HepG2 (cell line): ENCODE measurements around the gene RAB42. TPM values are rescaled to one million over a fixed set of nuclear protein-coding genes. Genes with fewer than 3 reads are reported as not detected.
A peak's percentile ranks its signal among the peaks of the same experiment; 100 is the strongest.

Source experiments
- ATF3 ChIP-seq: sonication (generic); formaldehyde crosslinking; IDR thresholded peaks from 2 replicates; pipeline ENCODE4 v1.4.0; 2020; ENCODE audit warnings: missing genetic modification reagents
- EHMT2 ChIP-seq: fragments of 200-600 bp; sonication (generic); IDR thresholded peaks from 2 replicates; pipeline ENCODE4 v1.7.0; 2017; ENCODE audit warnings: antibody characterized with exemption, low read depth, low read length, borderline replicate concordance
- FIP1L1 ChIP-seq: fragments of 200-400 bp; formaldehyde crosslinking; IDR thresholded peaks from 2 replicates; pipeline ENCODE4 v1.6.1; 2018; ENCODE audit warnings: low read depth, mild to moderate bottlenecking, low read length, moderate library complexity, borderline replicate concordance; ENCODE audit not compliant: insufficient read depth
- FOXA1 ChIP-seq, 2 experiments: fragments of 450-650 bp in 1 of 2; sonication (generic) in 1 of 2; formaldehyde crosslinking in 1 of 2; IDR thresholded peaks; 2 replicates each; pipeline versions ENCODE4 v1.4.0 to v1.6.1; 2016 to 2020; ENCODE audit warnings: missing genetic modification reagents in 1 of 2
- FOXP1 ChIP-seq, 2 experiments: fragments of 450-650 bp in 1 of 2; IDR thresholded peaks; 2 replicates each; pipeline ENCODE4 v1.6.1; 2017 to 2018; ENCODE audit warnings: antibody characterized with exemption in 1 of 2
- GFI1 ChIP-seq: sonication (generic); formaldehyde crosslinking; IDR thresholded peaks from 2 replicates; pipeline ENCODE4 v1.5.0; 2020; ENCODE audit warnings: missing genetic modification reagents, mild to moderate bottlenecking, borderline replicate concordance
- MTA3 ChIP-seq: sonication (generic); formaldehyde crosslinking; IDR thresholded peaks from 2 replicates; pipeline ENCODE4 v1.4.0; 2020; ENCODE audit warnings: missing genetic modification reagents
- PRPF4 ChIP-seq: fragments of 200-400 bp; formaldehyde crosslinking; IDR thresholded peaks from 2 replicates; pipeline ENCODE4 v1.6.1; 2016; ENCODE audit warnings: low read length, low read depth; ENCODE audit not compliant: poor library complexity, severe bottlenecking
- WIZ ChIP-seq: sonication (generic); formaldehyde crosslinking; IDR thresholded peaks from 2 replicates; pipeline ENCODE4 v1.5.1; 2020; ENCODE audit warnings: mild to moderate bottlenecking, missing genetic modification reagents
- ZBTB7B ChIP-seq: sonication (generic); formaldehyde crosslinking; IDR thresholded peaks from 2 replicates; pipeline ENCODE4 v1.4.0; 2020; ENCODE audit warnings: missing genetic modification reagents
- ZNF143 ChIP-seq: sonication (generic); formaldehyde crosslinking; IDR thresholded peaks from 2 replicates; pipeline ENCODE4 v1.4.0; 2020; ENCODE audit warnings: missing genetic modification reagents
- ZNF205 ChIP-seq: IDR thresholded peaks from 2 replicates; pipeline ENCODE4 v1.6.1; 2018; ENCODE audit warnings: missing biosample characterization, missing genetic modification reagents
- ZNF235 ChIP-seq: sonication (generic); formaldehyde crosslinking; IDR thresholded peaks from 2 replicates; pipeline ENCODE4 v1.8.1; 2023; ENCODE audit warnings: mild to moderate bottlenecking, missing genetic modification reagents, borderline replicate concordance
- ZNF572 ChIP-seq: sonication (generic); formaldehyde crosslinking; IDR thresholded peaks from 2 replicates; pipeline ENCODE4 v1.5.1; 2020; ENCODE audit warnings: mild to moderate bottlenecking, missing genetic modification reagents
- ZNF589 ChIP-seq: sonication (generic); formaldehyde crosslinking; conservative IDR thresholded peaks from 2 replicates; pipeline ENCODE4 v1.8.0; 2022; ENCODE audit warnings: mild to moderate bottlenecking, moderate library complexity, missing genetic modification reagents
- ZSCAN12 ChIP-seq: sonication (generic); formaldehyde crosslinking; IDR thresholded peaks from 2 replicates; pipeline ENCODE4 v1.9.0; 2021; ENCODE audit warnings: mild to moderate bottlenecking, missing genetic modification reagents
- polyA plus RNA-seq, 8 experiments: library from polyadenylated mRNA; depleted of rRNA in 3 of 8; stranded (reverse) in 7 of 8; unstranded in 1 of 8; fragments of >200 nt; fragmentation: Illumina TruSeq in 4 of 8; extraction: Trizol in 4 of 8; gene quantifications; 2 replicates each; pipeline versions ENCODE4 v1.2.1 to v1.2.3, GENCODE V29; 2011 to 2016; ENCODE audit warnings: low read depth in 4 of 8, missing spikeins in 1 of 8, mixed read lengths in 1 of 8; ENCODE audit not compliant: insufficient read depth in 1 of 8
- total RNA-seq, 5 experiments: library from RNA; depleted of rRNA; stranded (reverse); fragments of >200 nt; fragmentation: Illumina TruSeq; extraction: Trizol; gene quantifications; 2 replicates each; pipeline ENCODE4 v1.2.3, GENCODE V29; 2016; ENCODE audit warnings: low read depth in 1 of 5
- TF ChIP-seq, protein P1 (sequence below): sonication (generic); formaldehyde crosslinking; IDR thresholded peaks from 2 replicates; pipeline ENCODE4 v1.4.0; 2020; ENCODE audit warnings: missing genetic modification reagents
- TF ChIP-seq, protein P2 (sequence below): sonication (generic); formaldehyde crosslinking; conservative IDR thresholded peaks from 2 replicates; pipeline ENCODE4 v1.4.0; 2020; ENCODE audit warnings: missing genetic modification reagents
- TF ChIP-seq, protein P3 (sequence below): sonication (generic); formaldehyde crosslinking; IDR thresholded peaks from 2 replicates; pipeline ENCODE4 v1.4.0; 2020; ENCODE audit warnings: missing genetic modification reagents, borderline replicate concordance

The RAB42 gene
- total and polyA plus RNA-seq, 2 of the 13 experiments (the other 11 are each of a cell fraction or from before 2014, with no cell fraction given): 10.4 to 166 TPM

GRCh38 chr1:28552758-28553663 is 39.1 kb upstream of the RAB42 start, which contains the start of gene TRNAU1AP (continued):
- TF ChIP-seq, protein P1, sequence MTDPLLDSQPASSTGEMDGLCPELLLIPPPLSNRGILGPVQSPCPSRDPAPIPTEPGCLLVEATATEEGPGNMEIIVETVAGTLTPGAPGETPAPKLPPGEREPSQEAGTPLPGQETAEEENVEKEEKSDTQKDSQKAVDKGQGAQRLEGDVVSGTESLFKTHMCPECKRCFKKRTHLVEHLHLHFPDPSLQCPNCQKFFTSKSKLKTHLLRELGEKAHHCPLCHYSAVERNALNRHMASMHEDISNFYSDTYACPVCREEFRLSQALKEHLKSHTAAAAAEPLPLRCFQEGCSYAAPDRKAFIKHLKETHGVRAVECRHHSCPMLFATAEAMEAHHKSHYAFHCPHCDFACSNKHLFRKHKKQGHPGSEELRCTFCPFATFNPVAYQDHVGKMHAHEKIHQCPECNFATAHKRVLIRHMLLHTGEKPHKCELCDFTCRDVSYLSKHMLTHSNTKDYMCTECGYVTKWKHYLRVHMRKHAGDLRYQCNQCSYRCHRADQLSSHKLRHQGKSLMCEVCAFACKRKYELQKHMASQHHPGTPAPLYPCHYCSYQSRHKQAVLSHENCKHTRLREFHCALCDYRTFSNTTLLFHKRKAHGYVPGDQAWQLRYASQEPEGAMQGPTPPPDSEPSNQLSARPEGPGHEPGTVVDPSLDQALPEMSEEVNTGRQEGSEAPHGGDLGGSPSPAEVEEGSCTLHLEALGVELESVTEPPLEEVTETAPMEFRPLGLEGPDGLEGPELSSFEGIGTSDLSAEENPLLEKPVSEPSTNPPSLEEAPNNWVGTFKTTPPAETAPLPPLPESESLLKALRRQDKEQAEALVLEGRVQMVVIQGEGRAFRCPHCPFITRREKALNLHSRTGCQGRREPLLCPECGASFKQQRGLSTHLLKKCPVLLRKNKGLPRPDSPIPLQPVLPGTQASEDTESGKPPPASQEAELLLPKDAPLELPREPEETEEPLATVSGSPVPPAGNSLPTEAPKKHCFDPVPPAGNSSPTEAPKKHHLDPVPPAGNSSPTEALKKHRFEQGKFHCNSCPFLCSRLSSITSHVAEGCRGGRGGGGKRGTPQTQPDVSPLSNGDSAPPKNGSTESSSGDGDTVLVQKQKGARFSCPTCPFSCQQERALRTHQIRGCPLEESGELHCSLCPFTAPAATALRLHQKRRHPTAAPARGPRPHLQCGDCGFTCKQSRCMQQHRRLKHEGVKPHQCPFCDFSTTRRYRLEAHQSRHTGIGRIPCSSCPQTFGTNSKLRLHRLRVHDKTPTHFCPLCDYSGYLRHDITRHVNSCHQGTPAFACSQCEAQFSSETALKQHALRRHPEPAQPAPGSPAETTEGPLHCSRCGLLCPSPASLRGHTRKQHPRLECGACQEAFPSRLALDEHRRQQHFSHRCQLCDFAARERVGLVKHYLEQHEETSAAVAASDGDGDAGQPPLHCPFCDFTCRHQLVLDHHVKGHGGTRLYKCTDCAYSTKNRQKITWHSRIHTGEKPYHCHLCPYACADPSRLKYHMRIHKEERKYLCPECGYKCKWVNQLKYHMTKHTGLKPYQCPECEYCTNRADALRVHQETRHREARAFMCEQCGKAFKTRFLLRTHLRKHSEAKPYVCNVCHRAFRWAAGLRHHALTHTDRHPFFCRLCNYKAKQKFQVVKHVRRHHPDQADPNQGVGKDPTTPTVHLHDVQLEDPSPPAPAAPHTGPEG (CRISPR knock-in tag): peak; percentile 92
- 0 out of 2 replicates have a peak, but pooled peaks have one; percentile 64 for TF ChIP-seq FIP1L1
- TF ChIP-seq FOXP1 (IDR thresholded peaks at IDR 0.05): no peak
- no peak for TF ChIP-seq FOXP1 (CRISPR knock-in tag; IDR thresholded peaks at IDR 0.05)
- no peak for TF ChIP-seq EHMT2
- TF ChIP-seq, protein P2, sequence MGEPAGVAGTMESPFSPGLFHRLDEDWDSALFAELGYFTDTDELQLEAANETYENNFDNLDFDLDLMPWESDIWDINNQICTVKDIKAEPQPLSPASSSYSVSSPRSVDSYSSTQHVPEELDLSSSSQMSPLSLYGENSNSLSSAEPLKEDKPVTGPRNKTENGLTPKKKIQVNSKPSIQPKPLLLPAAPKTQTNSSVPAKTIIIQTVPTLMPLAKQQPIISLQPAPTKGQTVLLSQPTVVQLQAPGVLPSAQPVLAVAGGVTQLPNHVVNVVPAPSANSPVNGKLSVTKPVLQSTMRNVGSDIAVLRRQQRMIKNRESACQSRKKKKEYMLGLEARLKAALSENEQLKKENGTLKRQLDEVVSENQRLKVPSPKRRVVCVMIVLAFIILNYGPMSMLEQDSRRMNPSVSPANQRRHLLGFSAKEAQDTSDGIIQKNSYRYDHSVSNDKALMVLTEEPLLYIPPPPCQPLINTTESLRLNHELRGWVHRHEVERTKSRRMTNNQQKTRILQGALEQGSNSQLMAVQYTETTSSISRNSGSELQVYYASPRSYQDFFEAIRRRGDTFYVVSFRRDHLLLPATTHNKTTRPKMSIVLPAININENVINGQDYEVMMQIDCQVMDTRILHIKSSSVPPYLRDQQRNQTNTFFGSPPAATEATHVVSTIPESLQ (CRISPR knock-in tag): no peak
- TF ChIP-seq ZNF143 (CRISPR knock-in tag): peak; percentile 45; the same call in 1 of the 2 replicates
- TF ChIP-seq ZNF235: peak; percentile 90
- TF ChIP-seq, protein P3, sequence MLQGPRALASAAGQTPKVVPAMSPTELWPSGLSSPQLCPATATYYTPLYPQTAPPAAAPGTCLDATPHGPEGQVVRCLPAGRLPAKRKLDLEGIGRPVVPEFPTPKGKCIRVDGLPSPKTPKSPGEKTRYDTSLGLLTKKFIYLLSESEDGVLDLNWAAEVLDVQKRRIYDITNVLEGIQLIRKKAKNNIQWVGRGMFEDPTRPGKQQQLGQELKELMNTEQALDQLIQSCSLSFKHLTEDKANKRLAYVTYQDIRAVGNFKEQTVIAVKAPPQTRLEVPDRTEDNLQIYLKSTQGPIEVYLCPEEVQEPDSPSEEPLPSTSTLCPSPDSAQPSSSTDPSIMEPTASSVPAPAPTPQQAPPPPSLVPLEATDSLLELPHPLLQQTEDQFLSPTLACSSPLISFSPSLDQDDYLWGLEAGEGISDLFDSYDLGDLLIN (CRISPR knock-in tag): no peak
- no peak for TF ChIP-seq PRPF4
- 0 out of 2 replicates have a peak, but pooled peaks have one; percentile 54 for TF ChIP-seq ZSCAN12 (CRISPR knock-in tag)
- TF ChIP-seq WIZ (CRISPR knock-in tag): no peak
- TF ChIP-seq ZBTB7B (CRISPR knock-in tag): peak; percentile 81
- TF ChIP-seq ATF3 (CRISPR knock-in tag): no peak; the same call in 1 of the 2 replicates
- peak; percentile 49; the same call in 1 of the 2 replicates for TF ChIP-seq GFI1 (CRISPR knock-in tag)
- no peak for TF ChIP-seq ZNF572 (CRISPR knock-in tag)
- 0 out of 2 replicates have a peak, but pooled peaks have one; percentile 64 for TF ChIP-seq ZNF205 (CRISPR knock-in tag)
- no peak for TF ChIP-seq FOXA1 (IDR thresholded peaks at IDR 0.05)
- TF ChIP-seq FOXA1 (CRISPR knock-in tag; IDR thresholded peaks at IDR 0.05): 0 out of 2 replicates have a peak, but pooled peaks have one; percentile 13
- TF ChIP-seq ZNF589 (CRISPR knock-in tag): no peak
- no peak for TF ChIP-seq MTA3 (CRISPR knock-in tag)
